Measurements from ENCODE around the gene CRY2. TPM values are rescaled to one million over a fixed set of nuclear protein-coding genes. Genes with fewer than 3 reads are reported as not detected.

Gene CRY2
- total RNA-seq, 1 donor from 2014 or later, result 11.6 TPM

GRCh38 chr11:45848654-45849081 is 1.4 kb downstream of the CRY2 start:
- DNase-seq, result no peak

GRCh38 chr11:45850446-45850845 is 3.2 kb downstream of the CRY2 start:
- no peak for DNase-seq

- no peak for DNase-seq
These were observed 4.0 kb downstream of the CRY2 start for GRCh38 chr11:45851228-45851627.

GRCh38 chr11:45852018-45852711 is 4.9 kb downstream of the CRY2 start:
- DNase-seq, result no peak

GRCh38 chr11:45852712-45853101 is 5.4 kb downstream of the CRY2 start:
- no peak for DNase-seq

- no peak for DNase-seq
These were observed 6.3 kb downstream of the CRY2 start for GRCh38 chr11:45853332-45854219.

GRCh38 chr11:45855308-45855707 is 8.0 kb downstream of the CRY2 start:
- no peak for DNase-seq

- DNase-seq, result no peak
These were observed 8.8 kb downstream of the CRY2 start for GRCh38 chr11:45856044-45856468.

- peak; percentile 96 for DNase-seq
These were observed 10.7 kb downstream of the CRY2 start for GRCh38 chr11:45857961-45858474.

GRCh38 chr11:45858751-45859398 is 11.6 kb downstream of the CRY2 start:
- no peak for DNase-seq

- DNase-seq, result peak; percentile 90
These were observed 12.4 kb downstream of the CRY2 start for GRCh38 chr11:45859661-45860140.

GRCh38 chr11:45860348-45860747 is 13.1 kb downstream of the CRY2 start:
- DNase-seq, result no peak

GRCh38 chr11:45860764-45861510 is 13.7 kb downstream of the CRY2 start:
- no peak for DNase-seq

- peak; percentile 47 for DNase-seq
These were observed 16.8 kb downstream of the CRY2 start for GRCh38 chr11:45864041-45864440.

- no peak for DNase-seq
These were observed 22.3 kb downstream of the CRY2 start for GRCh38 chr11:45869551-45869950.

GRCh38 chr11:45870706-45871105 is 23.4 kb downstream of the CRY2 start:
- no peak for DNase-seq

- DNase-seq, result no peak
These were observed 24.4 kb downstream of the CRY2 start for GRCh38 chr11:45871638-45872037.

- DNase-seq, result peak; percentile 79
These were observed 25.5 kb downstream of the CRY2 start for GRCh38 chr11:45872651-45873356.

GRCh38 chr11:45876401-45876800 is 29.1 kb downstream of the CRY2 start:
- DNase-seq, result no peak

GRCh38 chr11:45877221-45877620 is 29.9 kb downstream of the CRY2 start:
- no peak for DNase-seq

GRCh38 chr11:45877845-45878244 is 30.6 kb downstream of the CRY2 start:
- no peak for DNase-seq
